Vagina (tissue), 2 donors: ENCODE results near the gene VEZT. TPM values are rescaled to one million over a fixed set of nuclear protein-coding genes. Genes with fewer than 3 reads are reported as not detected.

Experiments
- DNase-seq, 2 donors: peaks; one replicate each; pipeline ENCODE4 v3.0.0-alpha.2; 2017; ENCODE audit errors: extremely low spot score in 2 of 2
- H3K27ac ChIP-seq: fragments of 200-600 bp; sonication (generic); one replicate; pipeline ENCODE4 v1.5.1; 2019
- H3K27me3 ChIP-seq: fragments of 200-600 bp; sonication (generic); one replicate; pipeline ENCODE4 v1.5.1; 2019
- H3K36me3 ChIP-seq, 2 donors: fragments of 200-600 bp; sonication (generic); one replicate each; pipeline ENCODE4 v1.5.1; 2017 to 2019
- H3K4me1 ChIP-seq: fragments of 200-600 bp; sonication (generic); one replicate; pipeline ENCODE4 v1.5.1; 2019
- H3K4me3 ChIP-seq, 2 donors: fragments of 200-600 bp; sonication (generic); 1 replicate in 1 of 2; 2 replicates in 1 of 2; pipeline ENCODE4 v1.5.1; 2016 to 2019
- H3K9me3 ChIP-seq: fragments of 200-600 bp; sonication (generic); one replicate; pipeline ENCODE4 v1.5.1; 2019
- CTCF ChIP-seq, 3 experiments: fragments of 450-650 bp in 2 of 3; fragments of 200-600 bp in 1 of 3; sonication (generic) in 1 of 3; IDR thresholded peaks; one replicate each; pipeline ENCODE4 v1.5.1; 2017 to 2019; ENCODE audit warnings: antibody characterized with exemption in 3 of 3, mild to moderate bottlenecking in 2 of 3, moderate library complexity in 2 of 3
- POLR2A ChIP-seq, 2 donors: fragments of 450-650 bp; IDR thresholded peaks; one replicate each; pipeline ENCODE4 v1.6.1; 2017; ENCODE audit warnings: antibody characterized with exemption in 2 of 2, mild to moderate bottlenecking in 2 of 2, moderate library complexity in 2 of 2
- POLR2AphosphoS5 ChIP-seq, 2 donors: sonication (generic); formaldehyde crosslinking; IDR thresholded peaks; one replicate each; pipeline ENCODE4 v1.9.0; 2017; ENCODE audit warnings: antibody characterized with exemption in 2 of 2, mild to moderate bottlenecking in 2 of 2, low read depth in 1 of 2; ENCODE audit not compliant: insufficient read depth in 1 of 2
- intact Hi-C: fragments of 100-400 bp; cut with DNase I; formaldehyde crosslinking; loops from one replicate; pipeline ENCODE4 v1.15.1; 2023
- total RNA-seq: library from RNA; depleted of rRNA; stranded (reverse); fragments of >200 nt; gene quantifications from one replicate; pipeline ENCODE4 v1.2.3, GENCODE V29; 2016

VEZT gene
- total RNA-seq, 1 donor from 2014 or later = 63.3 TPM

GRCh38 chr12:95282266-95282665 is 64.7 kb downstream of the VEZT start:
- H3K4me1 ChIP-seq = peaks cover 10% of the 10 kb centered on the region
- TF ChIP-seq POLR2A (IDR thresholded peaks at IDR 0.05) (no peak), CTCF (IDR thresholded peaks at IDR 0.05) (no peak), POLR2AphosphoS5 (IDR thresholded peaks at IDR 0.05; ENCODE audit: insufficient read depth in 1 of 2, low read depth in 1 of 2) (no peak)
- no peaks in the 10 kb centered on the region for H3K9me3 ChIP-seq
- H3K36me3 ChIP-seq = peaks cover 3 to 32% of the 10 kb centered on the region in 2 donors
- H3K27ac ChIP-seq = no peak overlapping the region
- no peak overlapping the region for H3K4me3 ChIP-seq
- H3K27me3 ChIP-seq = no peaks in the 10 kb centered on the region
- intact Hi-C loops = no loop called here
- no peak for DNase-seq

- no peaks in the 10 kb centered on the region for H3K27me3 ChIP-seq
- TF ChIP-seq CTCF (IDR thresholded peaks at IDR 0.05) (no peak), POLR2A (IDR thresholded peaks at IDR 0.05) (no peak), POLR2AphosphoS5 (IDR thresholded peaks at IDR 0.05; ENCODE audit: insufficient read depth in 1 of 2, low read depth in 1 of 2) (no peak)
- H3K4me3 ChIP-seq = no peak overlapping the region
- intact Hi-C loops = no loop called here
- H3K4me1 ChIP-seq = peaks cover 5% of the 10 kb centered on the region
- peaks cover 3 to 32% of the 10 kb centered on the region in 2 donors for H3K36me3 ChIP-seq
- DNase-seq = no peak
- no peaks in the 10 kb centered on the region for H3K9me3 ChIP-seq
- no peak overlapping the region for H3K27ac ChIP-seq
Observed at GRCh38 chr12:95283371-95283770, 65.8 kb downstream of the VEZT start.

- H3K36me3 ChIP-seq = peaks cover 3 to 32% of the 10 kb centered on the region in 2 donors
Observed at GRCh38 chr12:95286713-95287112, 69.1 kb downstream of the VEZT start.

GRCh38 chr12:95291501-95291900 is 73.9 kb downstream of the VEZT start:
- Histone ChIP-seq H3K4me3 (no peak overlapping the region), H3K4me1 (peaks cover 5% of the 10 kb centered on the region), H3K27ac (no peak overlapping the region), H3K36me3 (peaks cover 0 to 13% of the 10 kb centered on the region in 2 donors), H3K9me3 (no peaks in the 10 kb centered on the region), H3K27me3 (no peaks in the 10 kb centered on the region)
- DNase-seq = no peak
- no peak for TF ChIP-seq CTCF (IDR thresholded peaks at IDR 0.05)
- no peak for TF ChIP-seq POLR2AphosphoS5 (IDR thresholded peaks at IDR 0.05; ENCODE audit: insufficient read depth in 1 of 2, low read depth in 1 of 2)
- no peak for TF ChIP-seq POLR2A (IDR thresholded peaks at IDR 0.05)
- intact Hi-C loops = no loop called here

More at GRCh38 chr12:95286713-95287112, 69.1 kb downstream of the VEZT start:
- Histone ChIP-seq H3K4me3 (no peak overlapping the region), H3K27ac (no peak overlapping the region), H3K27me3 (no peaks in the 10 kb centered on the region), H3K4me1 (peaks cover 5% of the 10 kb centered on the region), H3K9me3 (no peaks in the 10 kb centered on the region)
- intact Hi-C loops = no loop called here
- TF ChIP-seq POLR2AphosphoS5 (IDR thresholded peaks at IDR 0.05; ENCODE audit: insufficient read depth in 1 of 2, low read depth in 1 of 2) = no peak
- no peak for TF ChIP-seq CTCF (IDR thresholded peaks at IDR 0.05)
- TF ChIP-seq POLR2A (IDR thresholded peaks at IDR 0.05) = no peak
- DNase-seq = no peak

GRCh38 chr12:95298916-95299315 is 81.3 kb downstream of the VEZT start:
- TF ChIP-seq POLR2AphosphoS5 (IDR thresholded peaks at IDR 0.05; ENCODE audit: insufficient read depth in 1 of 2, low read depth in 1 of 2) = no peak
- no peak for TF ChIP-seq CTCF (IDR thresholded peaks at IDR 0.05)
- TF ChIP-seq POLR2A (IDR thresholded peaks at IDR 0.05) = no peak
- H3K4me1 ChIP-seq = no peaks in the 10 kb centered on the region
- H3K36me3 ChIP-seq = peaks cover 0 to 44% of the 10 kb centered on the region in 2 donors
- no peak overlapping the region for H3K27ac ChIP-seq
- DNase-seq = no peak
- H3K27me3 ChIP-seq = no peaks in the 10 kb centered on the region
- no peak overlapping the region for H3K4me3 ChIP-seq
- no peaks in the 10 kb centered on the region for H3K9me3 ChIP-seq
- intact Hi-C loops = no loop called here
